HFFc6 (cell line): ENCODE data around the gene INPP4A. TPM values are rescaled to one million over a fixed set of nuclear protein-coding genes. Genes with fewer than 3 reads are reported as not detected.
"Not testable (repeated sequence)": the region's sequence is repeated elsewhere in the genome, so short reads cannot be mapped to it uniquely, and the experiment has no call there.

Source experiments
- DNase-seq: peaks from one replicate; pipeline ENCODE4 v3.0.0-alpha.2; 2018
- H3K27ac Mint-ChIP-seq: 2 replicates; pipeline ENCODE4 v1.8.0; 2020; ENCODE audit warnings: mild to moderate bottlenecking, mixed read lengths
- H3K27me3 Mint-ChIP-seq: 2 replicates; pipeline ENCODE4 v1.8.0; 2021; ENCODE audit warnings: mild to moderate bottlenecking, moderate library complexity, mixed read lengths; ENCODE audit not compliant: insufficient read depth
- H3K36me3 Mint-ChIP-seq: 2 replicates; pipeline ENCODE4 v1.8.0; 2021; ENCODE audit warnings: low read depth, mixed read lengths
- H3K4me1 Mint-ChIP-seq: 2 replicates; pipeline ENCODE4 v1.8.0; 2020; ENCODE audit warnings: low read depth, mixed read lengths
- H3K4me3 Mint-ChIP-seq: 2 replicates; pipeline ENCODE4 v1.8.0; 2020; ENCODE audit warnings: mild to moderate bottlenecking, moderate library complexity, mixed read lengths
- H3K9me3 Mint-ChIP-seq: 2 replicates; pipeline ENCODE4 v1.8.0; 2020; ENCODE audit warnings: mild to moderate bottlenecking, mixed read lengths
- total RNA-seq, 6 experiments: library from RNA; stranded (reverse); fragmentation: NEBNext Ultra II Directional; extraction: Animal tissue kit (Norgen Biotek cat#: 25700); gene quantifications; 2 replicates in 1 of 6; 3 replicates in 5 of 6; pipeline ENCODE4 v1.2.3, GENCODE V29; 2021
- TF ChIP-seq, protein P1 (sequence below): fragments of 200-600 bp; sonication (generic); IDR thresholded peaks from 2 replicates; pipeline ENCODE4 v1.5.0; 2021; ENCODE audit warnings: antibody characterized with exemption, mild to moderate bottlenecking

Gene INPP4A
- total RNA-seq, 6 experiments from 2014 or later, result 15.8 to 19.4 (median 18.2) TPM

DNA sequence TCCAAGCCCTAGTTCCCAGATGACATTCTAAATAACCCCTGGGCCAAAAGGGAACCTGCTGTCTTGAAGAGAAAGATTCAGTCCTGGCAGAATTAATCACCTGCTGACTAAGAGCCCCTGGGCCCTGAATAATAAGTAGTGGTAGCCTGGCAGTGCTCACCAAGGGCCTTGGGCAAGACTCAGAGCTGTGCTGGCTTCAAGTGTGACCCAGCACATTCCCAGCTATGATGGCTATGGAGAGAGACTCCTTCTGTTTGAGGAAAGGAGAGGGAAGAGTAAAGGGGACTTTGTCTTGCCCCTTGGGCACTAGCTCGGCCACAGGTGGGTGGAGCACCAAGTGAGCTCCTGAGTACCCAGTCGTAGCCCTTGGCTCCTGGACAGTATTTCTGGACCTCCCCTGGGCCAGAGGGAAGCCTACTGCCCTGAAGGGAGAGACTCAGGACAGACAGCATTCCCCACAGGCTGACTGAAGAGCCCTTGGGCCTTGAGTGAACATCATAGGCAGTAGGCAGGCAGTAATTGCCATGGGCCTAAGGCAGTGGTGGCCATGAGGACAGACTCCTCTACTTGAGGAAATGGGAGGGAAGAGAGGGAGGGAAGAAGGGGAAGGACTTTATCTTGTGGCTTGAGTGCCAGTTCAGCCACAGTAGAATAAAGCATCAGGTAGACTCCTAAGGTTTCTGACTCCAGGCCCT, 40.0 kb upstream of the INPP4A start:
- Mint-ChIP-seq H3K4me1 (no peaks in the 10 kb centered on the region), H3K4me3 (no peak overlapping the region), H3K27me3 (peaks cover 25% of the 10 kb centered on the region), H3K9me3 (no peaks in the 10 kb centered on the region), H3K36me3 (no peaks in the 10 kb centered on the region), H3K27ac (no peak overlapping the region)
- TF ChIP-seq, protein P1, sequence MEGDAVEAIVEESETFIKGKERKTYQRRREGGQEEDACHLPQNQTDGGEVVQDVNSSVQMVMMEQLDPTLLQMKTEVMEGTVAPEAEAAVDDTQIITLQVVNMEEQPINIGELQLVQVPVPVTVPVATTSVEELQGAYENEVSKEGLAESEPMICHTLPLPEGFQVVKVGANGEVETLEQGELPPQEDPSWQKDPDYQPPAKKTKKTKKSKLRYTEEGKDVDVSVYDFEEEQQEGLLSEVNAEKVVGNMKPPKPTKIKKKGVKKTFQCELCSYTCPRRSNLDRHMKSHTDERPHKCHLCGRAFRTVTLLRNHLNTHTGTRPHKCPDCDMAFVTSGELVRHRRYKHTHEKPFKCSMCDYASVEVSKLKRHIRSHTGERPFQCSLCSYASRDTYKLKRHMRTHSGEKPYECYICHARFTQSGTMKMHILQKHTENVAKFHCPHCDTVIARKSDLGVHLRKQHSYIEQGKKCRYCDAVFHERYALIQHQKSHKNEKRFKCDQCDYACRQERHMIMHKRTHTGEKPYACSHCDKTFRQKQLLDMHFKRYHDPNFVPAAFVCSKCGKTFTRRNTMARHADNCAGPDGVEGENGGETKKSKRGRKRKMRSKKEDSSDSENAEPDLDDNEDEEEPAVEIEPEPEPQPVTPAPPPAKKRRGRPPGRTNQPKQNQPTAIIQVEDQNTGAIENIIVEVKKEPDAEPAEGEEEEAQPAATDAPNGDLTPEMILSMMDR, result no peak
- DNase-seq, result no peak

DNA sequence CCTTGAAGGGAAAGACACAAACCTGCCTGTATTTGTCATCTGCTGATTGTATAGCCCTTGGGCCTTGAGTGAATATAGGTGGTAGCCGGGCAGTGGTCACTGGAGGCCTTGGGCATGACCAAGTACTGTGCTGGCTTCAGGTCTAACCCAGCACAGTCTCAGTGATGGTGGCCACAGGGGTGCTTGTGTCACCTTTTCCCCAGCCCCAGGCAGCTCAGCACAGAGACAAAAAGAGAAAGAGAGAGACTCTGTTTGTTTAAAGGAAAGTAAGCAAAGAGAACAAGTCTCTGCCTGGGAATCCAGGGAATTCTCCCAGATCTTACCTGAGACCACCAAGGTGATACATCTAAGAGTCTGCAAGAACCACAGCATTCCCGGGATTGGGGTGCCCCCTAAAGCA, 39.4 kb upstream of the INPP4A start:
- no peaks in the 10 kb centered on the region for H3K9me3 Mint-ChIP-seq
- no peak overlapping the region for H3K27ac Mint-ChIP-seq
- DNase-seq, result no peak
- no peaks in the 10 kb centered on the region for H3K36me3 Mint-ChIP-seq
- H3K4me3 Mint-ChIP-seq, result no peak overlapping the region
- TF ChIP-seq, protein P1, result no peak
- peaks cover 22% of the 10 kb centered on the region for H3K27me3 Mint-ChIP-seq
- no peaks in the 10 kb centered on the region for H3K4me1 Mint-ChIP-seq

DNA sequence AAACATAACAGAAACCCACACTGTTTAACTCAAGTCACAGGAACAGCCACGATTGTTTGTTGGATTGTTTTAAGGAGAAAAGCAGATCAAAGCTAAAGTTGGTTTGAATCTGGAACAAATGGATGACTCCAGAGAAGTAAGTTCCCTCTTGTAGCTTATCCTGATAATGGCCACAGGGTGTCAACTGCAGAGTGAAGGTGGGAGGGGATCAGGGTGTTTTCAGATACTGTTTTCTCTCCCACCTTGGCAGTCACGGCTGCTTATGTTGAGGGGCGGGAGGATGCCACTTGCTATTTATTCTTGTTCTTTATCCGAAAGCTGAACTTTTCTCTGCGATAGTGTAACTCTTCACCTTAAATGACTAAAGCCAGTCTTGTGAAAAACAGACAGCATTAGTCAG, 36.5 kb upstream of the INPP4A start:
- TF ChIP-seq, protein P1, result no peak
- no peaks in the 10 kb centered on the region for H3K36me3 Mint-ChIP-seq
- H3K9me3 Mint-ChIP-seq, result no peaks in the 10 kb centered on the region; the same call in 1 of the 2 replicates
- peaks cover 6% of the 10 kb centered on the region for H3K4me1 Mint-ChIP-seq
- no peak for DNase-seq
- no peak overlapping the region for H3K4me3 Mint-ChIP-seq
- H3K27me3 Mint-ChIP-seq, result peaks cover 11% of the 10 kb centered on the region
- no peak overlapping the region for H3K27ac Mint-ChIP-seq

DNA sequence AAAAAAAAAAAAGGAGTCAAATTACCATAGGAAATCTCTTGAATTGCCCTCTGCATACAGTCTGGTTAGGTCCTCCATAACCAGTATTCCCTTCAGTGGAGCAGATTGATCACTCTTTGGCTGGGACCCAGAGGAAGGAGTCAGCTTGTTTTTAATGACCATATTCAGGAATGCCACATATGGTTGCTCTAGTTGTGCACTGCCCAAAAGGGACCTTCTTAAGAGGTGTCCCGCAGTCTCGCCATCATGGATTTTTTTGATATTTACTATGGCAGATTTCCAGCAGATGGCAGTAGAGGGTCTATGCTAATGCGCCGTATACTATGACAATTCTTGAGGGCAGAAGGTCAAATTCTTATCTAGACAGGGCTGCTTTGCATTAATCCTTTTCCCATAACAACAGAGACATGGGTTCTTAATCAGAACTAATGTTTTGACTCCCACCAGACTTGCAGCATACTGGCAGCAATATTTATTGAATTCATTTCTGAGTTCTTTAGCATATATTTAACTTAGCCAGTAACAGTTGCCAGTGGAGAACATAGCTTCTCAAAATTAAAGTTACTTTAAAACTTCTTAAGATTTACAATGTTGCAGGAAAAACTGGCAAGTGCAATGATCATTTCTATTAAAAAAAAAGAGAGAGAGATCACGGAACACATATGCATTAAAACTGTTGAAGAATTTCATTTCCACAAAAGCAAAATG, 31.8 kb upstream of the INPP4A start:
- H3K36me3 Mint-ChIP-seq, result peaks cover 5% of the 10 kb centered on the region
- peaks cover 8% of the 10 kb centered on the region for H3K9me3 Mint-ChIP-seq
- H3K4me3 Mint-ChIP-seq, result no peak overlapping the region
- peaks cover 5% of the 10 kb centered on the region for H3K27me3 Mint-ChIP-seq
- peak; percentile 47 for DNase-seq
- H3K4me1 Mint-ChIP-seq, result peaks cover 6% of the 10 kb centered on the region
- H3K27ac Mint-ChIP-seq, result no peak overlapping the region
- TF ChIP-seq, protein P1, result peak; percentile 89

DNA sequence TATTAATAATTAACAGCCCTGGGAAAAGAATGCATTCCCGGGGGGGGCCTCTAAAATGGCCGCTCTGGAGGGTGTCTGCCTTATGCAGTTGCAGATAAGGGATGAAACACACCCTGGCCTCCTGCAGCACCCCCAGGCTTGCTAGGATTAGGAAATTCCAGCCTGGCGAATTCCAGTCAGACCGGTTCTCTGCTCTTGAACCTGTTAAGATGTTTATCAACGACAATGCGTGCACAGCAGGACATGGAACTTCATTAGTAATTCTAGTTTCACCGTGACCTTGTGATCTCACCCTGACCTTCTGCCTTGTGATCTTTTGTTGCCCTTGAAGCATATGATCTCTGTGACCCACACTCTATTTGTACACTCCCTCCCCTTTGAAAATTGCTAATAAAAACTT, 30.4 kb upstream of the INPP4A start:
- not testable (repeated sequence) for DNase-seq, H3K27ac Mint-ChIP-seq, H3K27me3 Mint-ChIP-seq, H3K9me3 Mint-ChIP-seq, H3K4me1 Mint-ChIP-seq, H3K36me3 Mint-ChIP-seq, H3K4me3 Mint-ChIP-seq

DNA sequence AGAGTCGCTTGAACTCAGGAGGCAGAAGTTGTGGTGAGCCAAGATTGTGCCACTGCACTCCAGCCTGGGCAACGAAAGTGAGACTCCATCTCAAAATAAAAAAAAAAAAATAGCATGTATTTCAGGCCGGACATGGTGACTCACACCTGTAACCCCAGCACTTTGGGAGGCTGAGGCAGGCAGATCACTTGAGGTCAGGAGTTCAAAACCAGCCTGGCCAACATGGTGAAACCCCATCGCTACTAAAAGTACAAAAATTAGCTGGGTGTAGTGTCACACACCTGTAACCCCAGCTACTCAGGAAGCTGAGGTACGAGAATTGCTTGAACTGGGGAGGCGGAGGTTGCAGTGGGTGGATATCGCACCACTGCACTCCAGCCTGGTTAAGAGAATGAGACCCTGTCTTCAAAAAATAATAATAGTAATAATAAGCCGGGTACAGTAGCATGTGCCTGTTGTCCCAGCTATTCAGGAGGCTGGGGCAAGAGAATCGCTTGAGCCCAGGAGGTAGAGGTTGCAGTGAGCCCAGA, 28.9 kb upstream of the INPP4A start:
- H3K27me3 Mint-ChIP-seq, H3K9me3 Mint-ChIP-seq, H3K4me3 Mint-ChIP-seq, H3K27ac Mint-ChIP-seq, DNase-seq, H3K36me3 Mint-ChIP-seq: not testable (repeated sequence)
- H3K4me1 Mint-ChIP-seq, result peaks cover 12% of the 10 kb centered on the region
